Activated T-helper 17 cell treated with anti-CD3 and anti-CD28 coated beads, Interleukin-2, amount 50 U/mL, for 72 hours (primary cell): ENCODE results near the gene EFTUD2. TPM values are rescaled to one million over a fixed set of nuclear protein-coding genes. Genes with fewer than 3 reads are reported as not detected.

ENCODE experiments used
- ATAC-seq: fragments of 150-1000 bp; cut with Tn5 transposase; replicated peaks from 2 replicates; pipeline ENCODE4 v1.10.0; 2021; ENCODE audit warnings: mild to moderate bottlenecking, moderate library complexity
- H3K27ac Mint-ChIP-seq: one replicate; pipeline ENCODE4 v1.8.0; 2022; ENCODE audit warnings: mixed read lengths
- H3K27me3 Mint-ChIP-seq: one replicate; pipeline ENCODE4 v1.8.0; 2022; ENCODE audit warnings: mixed read lengths
- H3K36me3 Mint-ChIP-seq: one replicate; pipeline ENCODE4 v1.8.0; 2022; ENCODE audit warnings: low read depth, mild to moderate bottlenecking, mixed read lengths
- H3K4me1 Mint-ChIP-seq: one replicate; pipeline ENCODE4 v1.8.0; 2022; ENCODE audit warnings: mixed read lengths
- H3K4me3 Mint-ChIP-seq: one replicate; pipeline ENCODE4 v1.8.0; 2022; ENCODE audit warnings: mild to moderate bottlenecking, mixed read lengths
- H3K9me3 Mint-ChIP-seq: one replicate; pipeline ENCODE4 v1.8.0; 2022; ENCODE audit warnings: mixed read lengths
- total RNA-seq, 2 donors: library from RNA; stranded (reverse); gene quantifications; one replicate each; pipeline ENCODE4 v1.2.3, GENCODE V29; 2022

Gene EFTUD2
- total RNA-seq, 2 donors from 2014 or later: 105 to 215 TPM

DNA sequence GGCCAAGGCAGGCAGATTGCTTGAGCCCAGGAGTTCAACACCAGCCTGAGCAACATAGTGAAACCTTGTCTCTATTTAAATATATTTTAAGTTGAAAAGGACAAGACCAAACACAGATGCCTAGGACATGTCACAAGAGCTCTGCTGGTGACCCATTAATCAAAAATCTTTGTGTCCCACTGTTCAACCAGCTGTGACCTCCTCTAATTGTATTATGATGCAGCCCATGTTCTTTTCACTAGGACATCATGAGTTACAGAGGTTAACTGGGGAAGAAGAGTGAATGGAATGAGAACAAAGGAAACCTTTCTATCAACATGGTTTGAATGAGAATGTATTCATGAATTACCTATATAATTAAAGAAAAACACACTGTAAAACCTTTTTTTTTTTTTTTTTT lies 7.0 kb downstream of the EFTUD2 start:
- Mint-ChIP-seq H3K27ac (no peak overlapping the region), H3K4me1 (peaks cover 13% of the 10 kb centered on the region), H3K4me3 (no peak overlapping the region), H3K27me3 (no peaks in the 10 kb centered on the region), H3K9me3 (no peaks in the 10 kb centered on the region), H3K36me3 (peaks cover 62% of the 10 kb centered on the region)
- no peak for ATAC-seq

- Mint-ChIP-seq H3K27me3 (no peaks in the 10 kb centered on the region), H3K4me1 (peaks cover 4% of the 10 kb centered on the region), H3K27ac (no peak overlapping the region), H3K9me3 (no peaks in the 10 kb centered on the region), H3K36me3 (peaks cover 33% of the 10 kb centered on the region), H3K4me3 (no peak overlapping the region)
- ATAC-seq: no peak
Measured at GRCh38 chr17:44889003-44889402, 10.2 kb downstream of the EFTUD2 start.

- Mint-ChIP-seq H3K27me3 (no peaks in the 10 kb centered on the region), H3K4me1 (peaks cover 4% of the 10 kb centered on the region), H3K27ac (no peak overlapping the region), H3K9me3 (no peaks in the 10 kb centered on the region), H3K4me3 (no peak overlapping the region), H3K36me3 (peaks cover 26% of the 10 kb centered on the region)
- peak; percentile 51 for ATAC-seq
Measured at GRCh38 chr17:44887971-44888954, 11.0 kb downstream of the EFTUD2 start.

- H3K4me1 Mint-ChIP-seq: peaks cover 4% of the 10 kb centered on the region
- peaks cover 15% of the 10 kb centered on the region for H3K36me3 Mint-ChIP-seq
- no peak overlapping the region for H3K27ac Mint-ChIP-seq
- no peak overlapping the region for H3K4me3 Mint-ChIP-seq
- no peaks in the 10 kb centered on the region for H3K27me3 Mint-ChIP-seq
- H3K9me3 Mint-ChIP-seq: no peaks in the 10 kb centered on the region
- ATAC-seq: no peak
Measured at GRCh38 chr17:44887016-44887415, 12.2 kb downstream of the EFTUD2 start.

GRCh38 chr17:44884941-44885340 lies 14.3 kb downstream of the EFTUD2 start:
- Mint-ChIP-seq H3K27ac (no peak overlapping the region), H3K4me3 (no peak overlapping the region), H3K36me3 (no peaks in the 10 kb centered on the region), H3K9me3 (no peaks in the 10 kb centered on the region), H3K27me3 (no peaks in the 10 kb centered on the region), H3K4me1 (no peaks in the 10 kb centered on the region)
- no peak for ATAC-seq

GRCh38 chr17:44881145-44881544 lies 18.1 kb downstream of the EFTUD2 start:
- H3K27ac Mint-ChIP-seq: no peak overlapping the region
- no peaks in the 10 kb centered on the region for H3K27me3 Mint-ChIP-seq
- no peaks in the 10 kb centered on the region for H3K4me1 Mint-ChIP-seq
- no peaks in the 10 kb centered on the region for H3K9me3 Mint-ChIP-seq
- no peak overlapping the region for H3K4me3 Mint-ChIP-seq
- H3K36me3 Mint-ChIP-seq: no peaks in the 10 kb centered on the region
- ATAC-seq: no peak

- Mint-ChIP-seq H3K9me3 (no peaks in the 10 kb centered on the region), H3K27me3 (no peaks in the 10 kb centered on the region), H3K4me3 (no peak overlapping the region), H3K36me3 (no peaks in the 10 kb centered on the region), H3K4me1 (no peaks in the 10 kb centered on the region), H3K27ac (peak overlapping the region; percentile 44)
- ATAC-seq: no peak
Measured at GRCh38 chr17:44880062-44880461, 19.2 kb downstream of the EFTUD2 start.

GRCh38 chr17:44879376-44879775 lies 19.9 kb downstream of the EFTUD2 start:
- no peaks in the 10 kb centered on the region for H3K9me3 Mint-ChIP-seq
- H3K4me3 Mint-ChIP-seq: no peak overlapping the region
- H3K36me3 Mint-ChIP-seq: no peaks in the 10 kb centered on the region
- H3K27me3 Mint-ChIP-seq: no peaks in the 10 kb centered on the region
- ATAC-seq: no peak
- H3K27ac Mint-ChIP-seq: peak overlapping the region; percentile 44
- H3K4me1 Mint-ChIP-seq: no peaks in the 10 kb centered on the region

DNA sequence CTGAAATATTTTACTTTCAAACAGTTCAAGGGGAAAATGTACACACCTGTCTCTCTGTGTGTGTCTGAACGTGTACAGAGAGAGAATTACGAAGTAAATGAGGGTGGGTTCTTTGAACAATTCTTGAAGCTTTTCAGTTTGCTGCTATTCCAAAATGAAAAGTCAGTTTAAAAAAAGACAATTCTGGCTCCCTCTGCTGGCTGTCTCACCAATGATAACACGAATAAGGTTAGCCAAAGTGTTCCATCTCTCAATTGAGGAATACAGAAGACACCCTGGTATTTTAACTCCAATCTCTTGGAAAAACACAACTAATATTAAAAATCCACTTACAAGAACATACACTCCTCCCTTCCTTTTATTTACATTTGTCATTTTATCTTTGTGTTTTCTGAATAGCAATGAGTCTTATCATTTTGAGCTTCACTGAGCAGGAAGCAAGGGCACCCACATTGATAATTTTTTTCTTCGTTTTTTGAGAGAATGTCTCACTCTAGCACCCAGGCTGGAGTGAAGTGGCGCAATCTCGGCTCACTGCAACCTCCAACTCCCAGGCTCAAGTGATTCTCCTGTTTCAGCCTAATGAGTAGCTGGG lies 20.5 kb downstream of the EFTUD2 start:
- Mint-ChIP-seq H3K36me3 (no peaks in the 10 kb centered on the region), H3K4me3 (no peak overlapping the region), H3K27me3 (no peaks in the 10 kb centered on the region), H3K9me3 (no peaks in the 10 kb centered on the region), H3K4me1 (no peaks in the 10 kb centered on the region), H3K27ac (no peak overlapping the region)
- ATAC-seq: no peak

GRCh38 chr17:44877121-44877520 lies 22.1 kb downstream of the EFTUD2 start:
- ATAC-seq: no peak
- H3K36me3 Mint-ChIP-seq: peaks cover 14% of the 10 kb centered on the region
- H3K27ac Mint-ChIP-seq: no peak overlapping the region
- H3K4me3 Mint-ChIP-seq: no peak overlapping the region
- H3K27me3 Mint-ChIP-seq: no peaks in the 10 kb centered on the region
- no peaks in the 10 kb centered on the region for H3K4me1 Mint-ChIP-seq
- H3K9me3 Mint-ChIP-seq: no peaks in the 10 kb centered on the region

- Mint-ChIP-seq H3K36me3 (peaks cover 26% of the 10 kb centered on the region), H3K4me1 (no peaks in the 10 kb centered on the region), H3K4me3 (no peak overlapping the region), H3K9me3 (no peaks in the 10 kb centered on the region), H3K27ac (no peak overlapping the region), H3K27me3 (no peaks in the 10 kb centered on the region)
- ATAC-seq: no peak
Measured at GRCh38 chr17:44875761-44876160, 23.5 kb downstream of the EFTUD2 start.

- no peak for ATAC-seq
- no peaks in the 10 kb centered on the region for H3K9me3 Mint-ChIP-seq
- H3K4me3 Mint-ChIP-seq: no peak overlapping the region
- no peaks in the 10 kb centered on the region for H3K27me3 Mint-ChIP-seq
- H3K4me1 Mint-ChIP-seq: no peaks in the 10 kb centered on the region
- H3K36me3 Mint-ChIP-seq: peaks cover 61% of the 10 kb centered on the region
- no peak overlapping the region for H3K27ac Mint-ChIP-seq
Measured at GRCh38 chr17:44872131-44872768, 27.0 kb downstream of the EFTUD2 start.

GRCh38 chr17:44871556-44871955 lies 27.7 kb downstream of the EFTUD2 start:
- Mint-ChIP-seq H3K4me3 (no peak overlapping the region), H3K27me3 (no peaks in the 10 kb centered on the region), H3K36me3 (peaks cover 67% of the 10 kb centered on the region), H3K9me3 (no peaks in the 10 kb centered on the region), H3K27ac (no peak overlapping the region), H3K4me1 (no peaks in the 10 kb centered on the region)
- no peak for ATAC-seq

DNA sequence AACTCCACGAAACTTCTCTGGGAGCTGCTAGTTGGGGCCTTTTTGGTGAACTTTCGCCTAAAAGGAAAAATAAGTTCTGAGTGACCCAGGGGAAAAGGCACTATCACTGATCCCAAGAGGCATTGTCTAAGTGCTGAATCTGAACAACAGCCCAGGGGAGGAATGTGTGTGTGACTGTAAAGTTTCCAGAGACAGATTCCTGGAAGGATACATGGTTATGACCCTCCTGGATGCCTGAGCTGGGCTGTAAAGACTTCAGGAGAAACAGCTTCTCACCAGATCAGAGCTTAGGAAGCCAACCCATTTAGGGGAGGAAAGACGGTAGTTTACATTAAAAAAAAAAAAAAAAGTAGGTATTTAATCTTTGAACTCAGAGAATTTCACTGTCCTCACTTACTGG lies 31.4 kb downstream of the EFTUD2 start:
- Mint-ChIP-seq H3K27ac (no peak overlapping the region), H3K36me3 (peaks cover 95% of the 10 kb centered on the region), H3K4me1 (no peaks in the 10 kb centered on the region), H3K27me3 (no peaks in the 10 kb centered on the region), H3K9me3 (no peaks in the 10 kb centered on the region), H3K4me3 (no peak overlapping the region)
- no peak for ATAC-seq

- Mint-ChIP-seq H3K9me3 (no peaks in the 10 kb centered on the region), H3K27me3 (no peaks in the 10 kb centered on the region), H3K36me3 (peaks cover 95% of the 10 kb centered on the region), H3K4me3 (no peak overlapping the region), H3K27ac (no peak overlapping the region), H3K4me1 (no peaks in the 10 kb centered on the region)
- ATAC-seq: no peak
Measured at GRCh38 chr17:44865931-44866330, 33.3 kb downstream of the EFTUD2 start.
